CD4-positive, alpha-beta T cell treated with Interferon alpha-2 for 1 hour (primary cell): ENCODE data around the gene SLC17A6.
A peak's percentile ranks its signal among the peaks of the same experiment; 100 is the strongest.

Source experiments
- DNase-seq, 2 donors: peaks; one replicate each; pipeline ENCODE4 v3.0.0-alpha.2; 2020 to 2022

SLC17A6 gene

DNA sequence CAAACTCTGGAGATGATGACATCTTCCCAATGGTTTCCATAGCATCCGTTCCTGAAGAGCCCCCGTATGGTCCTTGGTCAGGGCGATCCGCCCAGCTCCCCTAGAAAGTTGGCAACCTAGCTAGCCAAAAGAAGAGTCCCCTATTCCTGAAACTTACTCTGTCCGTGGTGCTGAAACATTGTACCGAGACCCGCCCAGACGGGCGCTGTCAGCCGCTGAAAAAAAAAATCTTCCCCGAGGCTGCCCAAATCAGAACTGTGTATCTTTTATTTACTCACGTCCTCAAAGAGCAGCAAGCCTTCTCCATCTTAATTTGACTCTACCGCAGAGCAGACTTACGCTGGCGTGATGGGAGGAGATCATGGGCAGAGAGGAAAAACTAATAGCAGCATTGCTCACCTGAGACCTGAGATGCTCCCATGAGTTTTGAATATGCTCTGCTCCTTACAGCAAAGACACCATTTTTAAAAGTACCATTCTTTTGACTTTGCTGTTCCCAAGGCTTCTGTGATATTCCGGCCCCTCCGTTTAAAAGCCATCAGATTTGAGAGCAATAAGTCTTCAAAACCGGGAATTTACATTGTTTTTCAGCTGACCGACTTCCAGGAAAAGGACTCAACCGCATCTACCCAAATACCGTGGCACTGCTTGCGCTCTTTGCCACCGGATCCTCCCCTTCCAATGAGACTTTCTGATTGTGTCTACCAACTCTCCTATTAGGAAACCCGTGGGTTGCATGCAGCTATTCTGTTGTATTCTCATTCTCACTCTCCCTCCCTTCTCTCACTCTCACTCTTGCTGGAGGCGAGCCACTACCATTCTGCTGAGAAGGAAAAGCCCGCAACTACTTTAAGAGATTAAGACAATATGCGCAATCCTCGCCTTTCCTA is at the start of gene SLC17A6:
Gene SLC17A6, plus strand, starts transcription at position 786 of the 890 bp plus-strand sequence. CDS start 153 bp downstream, outside the sequence.
- DNase-seq: peak in 1 of 2 donors; percentile 3

DNA sequence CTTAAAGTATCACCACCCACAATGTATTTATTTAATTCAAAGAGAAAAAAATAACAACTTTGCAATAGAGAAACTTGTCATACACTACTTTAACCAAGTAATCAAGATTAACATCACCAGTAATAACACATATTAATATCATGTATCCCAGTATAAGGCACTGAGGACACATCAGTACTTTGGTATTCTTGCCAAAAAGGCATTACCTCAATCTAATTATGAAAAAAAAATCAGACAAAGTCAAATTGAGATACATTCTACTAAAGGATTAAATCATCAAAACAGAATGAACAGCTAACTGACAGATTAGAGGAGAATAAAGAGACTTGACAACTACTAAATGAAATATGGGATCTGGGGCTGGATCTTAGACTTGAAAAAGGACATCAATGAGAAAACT is 35.8 kb upstream of the SLC17A6 start:
- DNase-seq: no peak

DNA sequence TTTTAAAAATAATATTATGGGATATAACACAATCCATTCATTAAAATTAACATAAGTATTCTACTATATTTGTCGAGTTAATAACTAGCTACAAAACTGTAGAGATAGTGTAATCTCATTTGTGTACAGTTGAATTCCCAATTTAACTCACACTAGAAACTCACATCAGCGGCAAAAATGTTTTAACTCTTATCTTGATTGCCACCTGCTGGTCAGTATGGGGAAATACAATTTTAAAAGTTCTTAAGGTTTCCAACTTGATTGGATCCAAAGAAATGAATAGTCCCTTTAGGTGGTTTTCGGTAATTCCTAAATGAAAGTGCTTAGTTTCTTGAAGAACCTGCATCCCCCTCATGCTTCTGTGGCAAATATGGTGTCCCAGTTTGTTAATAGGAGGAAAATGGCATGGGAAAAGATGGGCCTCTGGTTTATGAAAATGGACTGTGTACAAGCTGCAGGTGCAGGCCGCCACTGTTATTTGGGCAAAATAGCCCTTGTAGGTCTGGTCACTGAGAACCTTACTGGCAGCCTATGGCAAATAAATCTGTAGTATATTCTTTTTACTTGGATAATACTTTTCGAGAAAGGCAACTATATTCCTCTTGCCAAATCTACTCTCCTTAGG is 33.7 kb upstream of the SLC17A6 start:
- peak in 1 of 2 donors; percentile 13 for DNase-seq

DNA sequence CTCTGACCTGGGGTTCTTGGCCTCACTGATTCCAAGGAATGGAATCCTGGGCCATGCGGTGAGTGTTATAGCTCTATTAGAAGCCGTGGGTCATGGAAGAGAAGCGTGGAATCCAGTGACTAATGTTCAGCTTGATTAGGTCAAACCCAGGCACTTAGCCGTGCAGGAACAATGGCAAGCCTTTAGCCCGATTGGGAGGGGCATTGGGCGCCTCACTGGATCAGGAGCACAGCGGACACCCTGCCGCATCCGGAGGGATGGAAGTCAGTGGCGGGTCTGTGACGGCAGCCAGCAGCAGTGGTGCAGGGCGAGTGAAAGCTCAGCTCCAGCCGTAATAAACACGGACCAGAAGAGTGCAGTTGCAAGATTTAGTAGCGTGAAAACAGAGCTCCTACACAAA is 20.5 kb upstream of the SLC17A6 start:
- no peak for DNase-seq

DNA sequence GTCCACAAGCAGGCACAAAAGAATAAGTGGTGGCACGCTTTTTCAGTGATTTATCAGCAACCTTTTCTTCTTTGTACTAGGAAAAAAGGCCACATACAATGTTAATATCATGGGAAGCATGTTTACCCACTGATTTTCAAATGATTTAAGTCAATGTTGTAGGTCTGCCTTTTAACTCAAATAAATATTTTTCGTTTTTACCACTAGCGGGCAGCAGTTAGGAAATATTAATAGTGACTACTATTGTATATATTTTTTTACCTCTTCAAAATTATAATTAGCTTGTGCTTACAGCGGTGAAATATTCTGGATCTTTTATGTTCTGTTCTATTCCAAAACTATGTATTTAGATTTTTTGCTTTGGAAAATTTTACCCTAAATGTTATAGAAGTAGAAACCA is 6.4 kb upstream of the SLC17A6 start:
- DNase-seq: no peak

DNA sequence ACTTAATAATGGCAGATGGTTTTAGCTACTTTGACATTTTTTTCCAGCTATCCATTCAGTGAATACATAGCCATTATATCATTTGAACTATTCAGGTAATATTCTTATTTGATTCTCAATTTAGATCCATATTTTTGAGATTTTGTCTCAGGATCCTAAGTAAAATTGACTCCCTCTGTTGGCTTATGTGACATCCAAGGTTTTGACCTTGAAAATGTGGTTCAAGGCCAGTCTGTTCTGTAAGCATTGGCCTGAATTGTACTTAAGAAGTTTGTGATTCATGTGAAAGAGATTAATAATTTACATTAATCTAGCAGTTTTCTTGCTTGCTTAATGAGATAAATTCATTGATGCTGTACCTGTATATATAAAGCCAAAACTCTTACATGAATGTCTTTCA is 1.6 kb upstream of the SLC17A6 start:
- no peak for DNase-seq

DNA sequence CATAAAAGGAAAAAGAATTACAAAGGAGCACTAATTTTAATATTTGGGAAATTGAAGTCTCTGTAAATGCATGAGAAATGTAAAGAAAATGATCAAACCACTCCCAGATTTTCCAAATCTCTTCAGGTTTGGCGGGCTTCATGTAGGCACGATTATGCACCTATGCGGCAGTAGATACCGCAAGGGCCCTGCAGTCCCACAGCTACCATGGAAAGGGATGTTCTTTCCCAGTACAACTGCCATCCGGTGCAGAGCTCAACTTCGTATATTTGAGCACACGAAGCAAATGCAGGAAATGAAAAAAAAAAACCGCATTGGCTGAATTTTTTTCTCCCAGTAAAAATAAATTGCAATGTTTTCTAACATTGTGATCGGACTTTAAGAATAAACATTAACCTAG is 1.4 kb downstream of the SLC17A6 start:
- DNase-seq: no peak

DNA sequence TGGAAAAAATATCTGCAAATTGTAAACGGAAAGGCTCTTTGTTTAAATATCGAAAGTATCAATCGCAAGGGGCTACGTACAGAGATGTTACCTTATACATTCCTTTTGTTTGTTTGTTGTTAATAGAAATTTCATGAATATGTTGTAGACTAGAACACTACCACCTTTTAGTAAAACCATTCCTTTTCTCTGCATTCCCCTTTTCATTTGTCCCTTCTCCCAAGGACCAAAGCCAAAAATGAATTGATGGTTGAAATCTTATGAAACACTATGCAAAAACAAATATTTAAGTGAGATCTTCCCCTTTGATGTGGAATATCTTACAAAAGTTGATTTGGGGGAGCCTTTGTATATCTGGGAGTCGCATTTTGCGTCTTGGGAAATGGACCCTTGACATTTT is 2.1 kb downstream of the SLC17A6 start:
- no peak for DNase-seq

DNA sequence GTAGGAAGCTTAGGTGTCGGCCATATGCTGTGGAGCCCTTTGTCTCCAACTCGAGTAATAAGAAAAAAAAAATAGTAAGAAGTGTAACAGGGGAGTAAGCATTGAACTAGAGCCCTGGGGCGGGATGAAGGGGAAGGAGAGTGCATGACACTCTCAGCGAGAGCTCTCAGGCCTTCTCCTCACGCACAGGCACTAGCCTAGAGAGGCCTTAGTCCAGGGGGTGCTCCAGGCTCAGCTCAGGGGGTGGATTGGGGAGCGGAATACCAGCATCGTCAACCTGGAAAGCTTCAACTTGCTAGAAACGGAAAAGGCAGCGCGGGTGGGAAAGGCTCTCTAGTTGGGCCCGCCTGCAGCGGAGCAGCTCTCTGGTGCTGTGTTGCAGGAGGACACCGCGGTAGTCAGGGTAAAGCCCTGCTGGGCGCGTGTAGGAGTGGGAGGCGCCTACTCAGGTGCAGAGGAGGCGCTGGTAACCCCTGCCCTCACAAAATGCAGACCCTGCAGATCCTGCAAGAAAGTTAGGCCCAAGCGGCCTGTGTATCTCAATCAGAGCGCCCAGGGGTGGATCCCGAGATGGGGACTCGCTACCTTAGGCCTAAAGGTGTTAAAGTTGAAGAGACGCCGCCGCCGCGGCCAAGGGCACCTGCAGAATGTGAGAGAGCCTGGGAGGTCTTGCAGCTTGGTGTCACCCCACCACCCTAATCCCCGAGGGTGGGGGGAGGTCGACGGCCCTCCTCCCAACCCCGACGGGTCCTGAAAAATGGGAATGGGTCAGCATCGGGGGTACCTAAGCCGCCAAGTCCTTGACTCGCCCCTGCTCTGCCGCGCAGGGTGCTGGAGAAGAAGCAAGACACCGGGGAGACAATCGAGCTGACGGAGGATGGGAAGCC is 2.8 kb downstream of the SLC17A6 start:
- no peak for DNase-seq

DNA sequence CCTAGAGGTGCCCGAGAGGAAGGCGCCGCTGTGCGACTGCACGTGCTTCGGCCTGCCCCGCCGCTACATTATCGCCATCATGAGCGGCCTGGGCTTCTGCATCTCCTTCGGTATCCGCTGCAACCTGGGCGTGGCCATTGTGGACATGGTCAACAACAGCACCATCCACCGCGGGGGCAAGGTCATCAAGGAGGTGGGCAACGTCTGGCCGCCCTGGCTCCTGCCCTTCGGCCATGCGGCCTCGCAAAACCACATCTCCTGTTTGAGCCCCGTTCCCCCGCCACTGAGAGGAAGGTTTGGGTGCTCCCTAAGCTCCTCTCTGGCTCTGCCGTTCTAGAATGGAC is 3.4 kb downstream of the SLC17A6 start:
- DNase-seq: no peak

DNA sequence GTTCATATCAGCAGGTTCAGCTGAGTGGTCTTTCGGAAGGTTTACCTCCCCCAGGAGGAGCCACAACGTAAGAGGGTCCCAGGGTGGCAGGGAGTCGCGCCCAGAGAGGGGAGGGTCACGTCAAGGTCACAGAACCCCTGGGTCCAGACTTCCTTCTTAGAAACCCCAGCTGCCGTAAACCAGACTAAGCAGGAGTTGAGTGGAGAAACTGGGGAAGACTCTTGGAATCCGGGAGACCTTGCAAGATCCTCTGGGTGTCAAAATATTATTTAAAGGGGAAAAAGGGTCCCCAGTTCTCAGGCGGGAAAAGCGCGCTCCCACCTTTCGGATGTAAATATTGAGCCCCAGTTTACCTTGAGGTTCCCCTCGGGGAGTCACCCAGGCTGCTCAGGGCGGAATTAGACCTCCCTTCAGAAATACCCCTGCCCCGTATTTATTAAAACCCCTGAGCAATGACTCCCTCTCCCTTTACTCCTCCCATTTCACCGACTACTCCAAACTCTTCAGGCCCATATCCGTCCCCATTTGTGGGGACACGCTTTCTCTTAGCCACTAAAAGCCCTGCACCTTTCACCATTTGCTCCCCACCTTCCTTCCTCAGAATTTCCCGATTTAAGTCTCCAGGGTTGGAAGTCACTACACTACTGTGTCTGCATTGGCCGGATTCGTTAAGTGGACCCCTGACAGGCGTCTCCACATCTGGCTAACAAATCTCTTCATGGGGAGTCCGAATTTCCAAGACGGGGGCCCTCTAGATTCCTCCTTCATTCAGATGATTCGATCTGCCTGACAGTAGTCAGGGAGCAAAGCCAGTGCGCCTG is 4.2 kb downstream of the SLC17A6 start:
- no peak for DNase-seq

DNA sequence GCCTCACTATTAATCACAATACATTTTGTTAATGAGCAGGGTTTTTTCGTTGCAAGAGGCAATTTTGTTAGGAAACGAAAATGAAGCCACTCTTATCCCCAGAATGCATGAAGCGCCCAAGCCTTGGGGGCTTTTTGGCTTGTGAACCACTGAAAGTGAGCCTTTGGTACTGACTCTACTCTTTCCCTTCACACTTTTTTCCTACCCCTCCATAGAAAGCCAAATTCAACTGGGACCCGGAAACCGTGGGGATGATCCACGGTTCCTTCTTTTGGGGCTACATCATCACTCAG is 4.8 kb downstream of the SLC17A6 start:
- DNase-seq: no peak

DNA sequence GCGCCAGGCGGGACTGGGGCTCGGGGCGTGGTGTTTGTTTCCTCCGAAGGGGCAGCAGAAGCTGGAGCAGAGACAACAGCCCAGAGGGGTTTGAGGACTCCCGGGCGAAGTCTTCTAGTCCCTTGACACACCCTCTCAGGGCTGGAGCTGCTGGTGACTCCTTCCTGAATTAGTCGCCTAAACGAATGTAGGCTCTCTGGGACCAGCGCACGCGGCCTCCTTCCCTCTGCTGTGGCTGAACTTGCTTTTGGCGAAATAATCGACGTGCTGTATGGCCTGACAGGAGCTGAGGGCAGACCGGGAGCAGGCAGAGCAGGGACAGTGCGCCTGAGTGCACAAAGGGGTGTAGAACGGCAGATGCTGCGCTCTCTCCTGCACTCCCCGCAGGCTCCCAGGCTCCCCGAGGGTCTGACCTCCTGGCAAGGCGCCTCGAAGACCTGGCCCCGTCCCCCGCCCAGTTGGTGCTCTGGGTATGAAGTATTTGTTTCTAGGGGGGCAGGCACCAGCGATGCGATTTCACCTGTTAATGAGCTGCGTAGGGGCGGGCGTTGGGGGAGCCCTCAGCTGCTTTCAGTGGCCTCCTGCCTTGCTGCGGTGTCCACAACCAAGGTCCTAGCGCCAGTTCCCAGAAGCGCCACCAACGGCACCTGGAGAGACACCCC is 5.3 kb downstream of the SLC17A6 start:
- DNase-seq: no peak

DNA sequence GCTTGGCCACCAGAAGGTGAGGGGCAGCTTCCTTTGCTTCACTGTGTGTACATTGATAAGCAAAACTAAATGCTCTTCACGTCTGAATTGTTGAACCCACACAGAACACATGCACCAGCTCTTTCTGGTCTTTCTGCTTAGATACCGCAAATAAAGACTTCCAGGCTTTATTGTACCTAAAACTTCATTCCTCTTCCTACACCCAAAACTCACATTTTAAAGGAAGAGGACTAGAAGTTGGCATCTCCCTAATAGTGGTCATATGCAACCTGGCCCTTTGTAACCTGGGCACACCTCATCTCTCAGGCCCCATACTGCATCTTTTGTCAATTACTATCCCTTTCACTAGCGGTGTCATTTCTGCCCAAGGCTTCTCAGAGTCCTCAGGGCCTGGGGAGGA is 5.9 kb downstream of the SLC17A6 start:
- DNase-seq: no peak

DNA sequence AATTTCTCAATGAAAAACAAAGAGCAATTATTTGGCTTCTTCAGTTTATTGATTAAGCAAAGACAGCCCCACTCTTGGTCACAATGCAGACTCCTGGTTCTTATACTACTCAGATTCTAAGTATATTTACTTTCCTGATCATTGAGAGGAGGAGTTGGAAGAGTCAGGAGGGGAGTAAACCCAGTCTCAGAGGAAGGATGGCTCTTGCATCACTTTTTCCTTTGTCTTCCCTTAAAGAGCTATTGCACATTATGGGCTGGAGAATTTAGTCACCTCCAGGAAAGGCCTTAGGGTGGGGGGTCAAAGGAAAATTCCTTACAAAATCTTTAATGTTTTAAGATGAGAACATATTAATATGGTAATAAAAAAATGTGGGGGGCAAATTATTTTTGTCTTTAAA is 8.1 kb downstream of the SLC17A6 start:
- DNase-seq: no peak

DNA sequence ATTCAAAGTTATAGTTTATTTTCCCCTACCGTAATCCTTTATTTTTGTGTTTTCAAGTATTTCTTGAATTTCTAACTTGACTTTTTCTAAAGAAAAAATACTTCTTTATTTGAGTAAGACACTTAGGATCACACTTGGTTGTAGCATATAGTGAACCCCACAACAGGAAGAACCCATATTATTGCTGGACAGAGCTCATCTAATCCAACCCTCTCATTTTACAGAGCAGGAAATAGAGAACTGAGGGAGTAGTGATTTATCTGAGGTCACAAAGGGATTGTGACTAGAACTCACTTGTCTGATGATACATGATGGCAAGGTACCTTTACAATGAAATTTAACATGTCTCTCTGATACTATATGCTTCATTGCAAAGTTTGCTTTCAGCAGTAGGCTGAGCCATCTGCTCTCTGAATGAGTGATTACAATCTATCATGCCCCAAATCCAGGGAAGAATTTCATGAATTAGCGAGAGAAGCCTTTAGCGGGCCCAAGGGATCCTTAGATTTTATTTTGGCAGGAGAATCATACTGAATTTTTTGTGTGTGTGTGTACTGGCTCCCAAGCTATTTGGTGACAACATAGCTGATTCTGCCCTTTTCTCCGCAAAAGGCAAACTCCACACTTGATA is 9.8 kb downstream of the SLC17A6 start:
- no peak for DNase-seq

DNA sequence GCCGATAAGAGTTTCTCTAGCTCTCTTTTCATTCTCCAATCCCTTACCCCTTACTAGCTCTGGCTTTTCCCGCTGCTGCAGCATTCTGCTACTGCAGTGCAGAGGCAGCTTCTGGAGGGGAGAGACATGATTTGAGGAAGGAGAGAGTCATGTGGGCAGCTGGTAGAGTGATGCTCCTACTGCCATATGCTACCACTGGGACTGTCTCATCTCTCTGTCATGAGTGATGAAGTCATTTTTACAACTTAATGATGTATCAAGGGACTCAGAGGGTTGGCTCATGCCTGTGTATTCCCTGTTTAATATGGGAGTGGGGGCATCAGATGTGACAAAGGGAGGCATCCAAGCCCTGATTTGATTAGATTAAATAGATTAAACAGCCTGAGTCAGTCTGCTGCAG is 11.3 kb downstream of the SLC17A6 start:
- no peak for DNase-seq

DNA sequence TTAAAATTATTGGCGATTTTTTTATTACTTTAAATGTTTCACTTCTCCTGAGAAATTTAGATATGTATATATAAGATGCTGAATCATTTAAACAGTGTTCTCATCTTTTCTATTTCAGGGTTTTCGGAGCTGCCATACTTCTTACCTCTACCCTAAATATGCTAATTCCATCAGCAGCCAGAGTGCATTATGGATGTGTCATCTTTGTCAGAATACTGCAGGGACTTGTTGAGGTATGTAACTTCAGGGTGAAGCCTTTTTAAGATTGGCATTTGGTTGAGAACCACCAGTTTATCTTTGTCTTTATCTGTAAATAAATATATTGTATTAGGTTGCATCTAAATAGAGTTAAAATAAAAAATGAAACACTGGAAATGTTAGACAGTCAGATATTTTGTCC is 21.1 kb downstream of the SLC17A6 start:
- no peak for DNase-seq

DNA sequence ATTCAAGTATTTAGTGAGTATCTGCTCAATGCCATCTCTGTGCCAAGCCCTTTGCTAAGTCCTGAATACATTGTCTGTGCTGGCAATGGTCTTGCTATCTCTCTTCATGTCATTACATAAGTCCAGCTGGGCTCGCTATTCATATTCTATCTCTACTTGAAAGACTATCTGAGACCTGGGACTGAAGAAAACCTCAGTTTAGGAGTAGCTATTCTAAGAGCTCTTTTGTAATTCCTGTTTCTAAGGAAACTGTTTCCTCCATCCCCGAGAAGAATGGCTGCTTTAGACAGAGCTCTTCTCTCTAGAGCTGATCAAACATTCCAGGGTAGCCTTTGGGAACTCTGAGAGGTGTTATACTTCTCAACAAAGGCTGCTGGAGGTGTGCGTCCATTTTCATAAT is 33.0 kb downstream of the SLC17A6 start:
- DNase-seq: no peak

DNA sequence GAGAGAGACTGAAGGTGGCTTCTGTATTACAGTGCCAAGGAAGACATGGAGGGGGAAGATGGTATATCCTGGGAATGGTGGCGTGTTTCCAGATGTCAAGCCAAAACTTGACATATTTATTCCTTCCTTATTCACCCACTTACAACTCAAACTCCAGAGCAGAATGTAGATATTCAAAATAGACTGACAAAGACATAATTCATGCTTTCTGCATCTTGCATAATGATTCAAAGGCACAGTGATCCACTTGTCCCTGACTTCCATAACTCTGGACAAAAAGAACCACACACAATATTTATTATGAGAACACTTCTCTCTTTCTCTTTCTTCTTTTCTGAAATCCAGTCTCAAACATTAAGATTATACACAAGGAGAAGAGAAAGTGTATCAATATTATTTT is 48.9 kb downstream of the SLC17A6 start:
- no peak for DNase-seq

DNA sequence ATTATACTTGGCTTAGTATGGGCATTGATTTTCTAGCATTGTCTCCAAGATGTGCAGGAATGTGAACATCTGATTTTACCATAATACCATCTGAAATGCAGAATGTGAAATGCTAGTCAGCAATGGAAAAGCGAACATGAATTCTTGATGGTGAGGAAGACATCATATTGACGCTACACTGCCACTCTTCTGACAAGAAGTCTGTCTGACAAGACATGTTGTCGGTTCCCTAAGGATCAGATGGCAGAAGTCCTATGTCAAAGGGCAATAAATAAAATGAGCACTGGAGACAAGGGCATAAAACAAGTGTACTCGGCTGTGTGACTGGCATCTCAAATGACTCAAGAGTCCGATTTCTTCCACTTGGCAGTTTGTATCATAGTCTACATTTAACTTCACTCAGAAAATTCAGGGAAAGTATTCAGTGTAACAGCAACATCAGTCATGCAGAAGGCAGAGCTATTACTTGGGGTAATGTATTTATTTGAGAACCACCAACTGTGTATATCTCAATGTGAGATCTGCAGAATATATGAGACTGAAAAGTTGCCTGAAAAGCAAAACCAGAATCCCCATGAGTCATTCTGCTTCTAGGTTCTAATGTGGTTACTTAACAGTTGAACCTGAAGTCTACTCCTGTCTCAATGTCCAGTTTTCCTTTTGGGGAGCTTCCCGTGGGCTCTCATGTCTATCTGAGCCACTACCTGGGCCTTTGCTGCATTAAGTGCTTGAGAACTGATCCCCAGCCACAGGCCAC is 51.5 kb downstream of the SLC17A6 start:
- DNase-seq: no peak
